Activated effector memory CD4-positive, alpha-beta T cell treated with Interleukin-2 at 50 U/mL for 16 hours (primary cell): ENCODE results near the gene GABRG1.

Source experiments
- DNase-seq: peaks from one replicate; pipeline ENCODE4 v3.0.0-alpha.2; 2020

The GABRG1 gene

GRCh38 chr4:46123913-46124755 lies at the start of gene GABRG1:
Gene GABRG1 (minus strand): TSS chr4:46124054. CDS start chr4:46123913, 141 bp downstream.
- no peak for DNase-seq

- no peak for DNase-seq
Measured at GRCh38 chr4:46146993-46147392, 23.1 kb upstream of the GABRG1 start.

- DNase-seq = no peak
Measured at GRCh38 chr4:46131498-46132057, 7.7 kb upstream of the GABRG1 start.

GRCh38 chr4:46124773-46125413 lies 1.0 kb upstream of the GABRG1 start:
- DNase-seq = no peak

- no peak for DNase-seq
Measured at GRCh38 chr4:46081674-46082073, 42.2 kb downstream of the GABRG1 start.

GRCh38 chr4:46081248-46081647 lies 42.6 kb downstream of the GABRG1 start:
- no peak for DNase-seq

- DNase-seq = no peak
Measured at GRCh38 chr4:46073778-46074177, 50.1 kb downstream of the GABRG1 start.

GRCh38 chr4:46051392-46051791 lies 72.5 kb downstream of the GABRG1 start:
- DNase-seq = no peak

- no peak for DNase-seq
Measured at GRCh38 chr4:46032056-46032455, 91.8 kb downstream of the GABRG1 start.

- no peak for DNase-seq
Measured at GRCh38 chr4:46016306-46016705, 107.5 kb downstream of the GABRG1 start.

- DNase-seq = no peak
Measured at GRCh38 chr4:45992728-45993127, 131.1 kb downstream of the GABRG1 start.

- DNase-seq = no peak
Measured at GRCh38 chr4:45989775-45990174, 134.1 kb downstream of the GABRG1 start.

GRCh38 chr4:45987858-45988257 lies 136.0 kb downstream of the GABRG1 start:
- DNase-seq = no peak
